Right kidney (tissue), 9 donors: ENCODE results near the gene C19orf12.
A peak's percentile ranks its signal among the peaks of the same experiment; 100 is the strongest.

Experiments
- DNase-seq: peaks from one replicate; pipeline ENCODE4 v3.0.0-alpha.2; 2016
- long read RNA-seq, 8 donors: transcript quantifications; one replicate each; lab custom pipeline, GENCODE V29; 2026

The C19orf12 gene
- long read RNA-seq, donor 1, transcript C19orf12-201 (3 exons, 2,464 nt) = major isoform, 8 of 12 reads
- long read RNA-seq, donor 1, partial matches to known transcripts = 0 of 12 reads
- long read RNA-seq, donor 1, other reads (novel, unspliced or antisense) = 0 of 12 reads
- long read RNA-seq, donor 2, transcript C19orf12-201 (3 exons, 2,464 nt) = major isoform, 7 of 13 reads
- long read RNA-seq, donor 2, partial matches to known transcripts = 0 of 13 reads
- long read RNA-seq, donor 2, other reads (novel, unspliced or antisense) = 0 of 13 reads
- long read RNA-seq, donor 3, transcript C19orf12-201 (3 exons, 2,464 nt) = major isoform, 6 of 7 reads
- long read RNA-seq, donor 3, partial matches to known transcripts = 0 of 7 reads
- long read RNA-seq, donor 3, other reads (novel, unspliced or antisense) = 0 of 7 reads
- long read RNA-seq, donor 4, full-length matches to known transcripts = 10 of 10 reads
- long read RNA-seq, donor 4, partial matches to known transcripts = 0 of 10 reads
- long read RNA-seq, donor 4, other reads (novel, unspliced or antisense) = 0 of 10 reads
- long read RNA-seq, donor 5, transcript C19orf12-204 (2 exons, 1,912 nt) = minor isoform, 6 of 18 reads
- long read RNA-seq, donor 5, transcript C19orf12-201 (3 exons, 2,464 nt) = major isoform, 10 of 18 reads
- long read RNA-seq, donor 5, partial matches to known transcripts = 0 of 18 reads
- long read RNA-seq, donor 5, other reads (novel, unspliced or antisense) = 0 of 18 reads
- long read RNA-seq, donor 6, transcript C19orf12-201 (3 exons, 2,464 nt) = major isoform, 5 of 8 reads
- long read RNA-seq, donor 6, partial matches to known transcripts = 0 of 8 reads
- long read RNA-seq, donor 6, other reads (novel, unspliced or antisense) = 0 of 8 reads
- long read RNA-seq, donor 7 = 0 reads
- long read RNA-seq, donor 8, partial matches to known transcripts = 0 of 9 reads
- long read RNA-seq, donor 8, other reads (novel, unspliced or antisense) = 0 of 9 reads

DNA sequence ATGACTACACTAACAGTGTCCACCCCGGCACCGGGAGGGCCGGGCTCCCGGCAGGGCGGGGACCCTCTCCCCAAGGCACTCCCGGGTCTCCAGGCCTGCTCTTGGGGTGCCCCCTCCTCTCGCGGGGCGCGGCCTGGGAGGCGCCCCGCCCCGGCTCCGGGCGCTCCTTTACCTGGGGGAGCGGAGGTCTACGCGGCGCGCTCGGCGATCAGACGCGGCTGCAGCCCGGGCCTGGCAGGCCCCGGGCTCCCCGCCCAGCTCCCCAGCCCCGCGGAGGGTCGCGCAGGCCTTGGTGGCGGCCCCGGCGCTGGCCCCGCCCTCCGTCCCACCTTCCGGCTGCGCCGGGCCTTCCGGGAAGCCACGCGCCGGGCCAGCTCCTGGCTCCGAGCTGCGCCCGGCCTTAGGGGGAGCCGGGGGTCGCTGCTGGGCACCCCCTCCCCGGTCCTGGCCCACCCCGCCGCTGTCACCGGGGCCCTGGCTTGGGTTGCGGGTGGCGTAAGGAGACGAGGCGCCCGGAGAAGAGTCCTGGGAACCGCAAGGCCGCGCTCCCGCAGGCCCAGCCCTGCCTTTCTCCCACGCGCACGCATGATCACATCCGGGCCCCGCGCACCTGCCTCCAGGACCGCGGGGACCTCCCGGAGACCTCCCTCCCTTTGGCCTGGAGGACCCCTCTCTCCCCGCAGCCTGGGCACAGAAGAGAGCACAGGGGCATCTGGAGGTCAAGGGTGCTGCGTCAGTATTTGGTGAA is at the start of gene C19orf12:
C19orf12 (minus strand) TSS at position 309 of the 748 bp plus-strand sequence. CDS start 6,848 bp downstream, outside the sequence.
- peak; percentile 84 for DNase-seq

DNA sequence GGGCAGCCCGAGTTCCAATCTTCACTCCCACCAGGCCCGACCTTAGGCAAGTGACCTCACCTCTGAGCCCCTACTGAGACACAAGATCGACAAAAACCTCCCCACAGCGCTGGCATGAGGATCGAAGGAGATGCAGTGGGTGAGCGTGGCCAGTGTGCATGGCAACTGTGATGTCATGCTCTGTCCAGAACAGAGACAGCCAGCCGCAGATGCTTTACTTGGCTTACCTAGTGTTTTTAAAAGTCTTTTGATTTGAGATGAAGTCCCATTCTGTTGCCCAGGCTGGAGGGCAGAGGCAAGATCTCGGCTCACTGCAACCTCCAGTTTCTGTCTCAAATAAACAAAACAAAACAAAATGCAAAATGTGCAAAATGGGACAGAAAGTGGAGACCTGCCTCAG is 49.3 kb upstream of the C19orf12 start:
- no peak for DNase-seq

- DNase-seq = no peak
These were observed 48.1 kb upstream of the C19orf12 start for GRCh38 chr19:29763196-29763595.

GRCh38 chr19:29761575-29762232 is 46.6 kb upstream of the C19orf12 start:
- DNase-seq = peak; percentile 42

DNA sequence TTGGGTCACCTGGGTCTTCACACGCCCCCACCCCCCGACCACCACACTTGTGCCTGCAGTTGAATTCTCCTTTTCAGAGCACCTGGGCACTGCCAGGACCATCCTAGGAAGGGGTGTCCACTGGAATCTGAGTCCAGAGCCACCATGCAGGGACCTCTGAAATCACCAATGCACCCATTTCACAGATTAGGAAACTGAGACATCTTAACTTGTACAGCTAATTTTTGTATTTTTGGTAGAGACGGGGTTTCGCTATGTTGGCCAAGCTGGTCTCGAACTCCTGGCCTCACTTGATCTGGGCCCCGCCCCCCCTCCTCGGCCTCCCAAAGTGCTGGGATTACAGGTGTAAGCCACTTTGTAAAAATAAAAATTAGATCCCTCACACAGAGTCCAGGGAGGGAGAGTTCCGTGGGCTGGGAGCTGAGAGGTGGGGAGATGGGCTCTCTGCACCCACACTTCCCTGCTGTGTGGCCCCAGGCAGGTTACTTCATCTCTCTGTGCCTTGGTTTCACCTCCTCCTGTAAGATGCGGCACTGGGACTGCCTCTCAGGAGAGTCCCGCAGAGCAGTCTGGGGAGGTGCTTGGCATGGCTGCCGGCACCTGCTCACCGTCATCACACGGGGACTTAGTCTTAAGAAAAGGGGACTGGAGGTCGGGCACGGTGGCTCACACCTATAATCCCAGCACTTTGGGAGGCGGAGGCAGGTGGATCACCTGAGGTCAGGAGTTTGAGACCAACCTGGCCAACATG is 45.9 kb upstream of the C19orf12 start:
- DNase-seq = no peak

DNA sequence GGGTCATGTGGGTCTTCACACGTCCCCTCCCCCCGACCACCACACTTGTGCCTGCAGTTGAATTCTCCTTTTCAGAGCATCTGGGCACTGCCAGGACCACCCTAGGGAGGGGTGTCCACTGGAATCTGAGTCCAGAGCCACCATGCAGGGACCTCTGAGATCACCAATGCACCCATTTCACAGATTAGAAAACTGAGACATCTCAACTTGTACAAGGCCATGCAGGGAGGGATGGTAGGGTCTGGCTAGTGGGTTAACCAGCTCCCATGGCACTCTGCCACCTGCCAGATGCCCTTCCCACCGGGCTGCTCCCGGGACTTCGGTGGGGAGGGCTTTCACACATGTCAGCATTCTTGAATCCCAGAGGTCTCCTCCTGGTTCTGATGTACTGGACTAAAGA is 44.3 kb upstream of the C19orf12 start:
- DNase-seq = no peak

DNA sequence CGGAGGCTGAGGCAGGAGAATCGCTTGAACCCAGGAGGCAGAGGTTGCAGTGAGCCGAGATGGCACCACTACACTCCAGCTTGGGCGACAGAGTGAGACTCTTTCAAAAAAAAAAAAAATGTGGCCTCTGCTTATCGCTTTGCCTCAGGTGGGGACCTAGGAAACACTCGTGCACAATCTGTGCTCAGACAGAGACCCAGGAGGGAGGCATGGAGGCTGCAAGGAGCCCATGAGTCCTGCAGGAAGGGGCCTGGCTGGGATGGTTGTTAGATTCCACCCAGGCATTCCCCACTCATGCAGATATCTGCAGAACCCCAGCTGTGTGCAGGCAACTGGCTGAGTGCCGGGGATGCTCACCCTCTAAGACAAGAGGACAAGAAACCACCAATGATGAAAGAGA is 43.8 kb upstream of the C19orf12 start:
- DNase-seq = no peak

DNA sequence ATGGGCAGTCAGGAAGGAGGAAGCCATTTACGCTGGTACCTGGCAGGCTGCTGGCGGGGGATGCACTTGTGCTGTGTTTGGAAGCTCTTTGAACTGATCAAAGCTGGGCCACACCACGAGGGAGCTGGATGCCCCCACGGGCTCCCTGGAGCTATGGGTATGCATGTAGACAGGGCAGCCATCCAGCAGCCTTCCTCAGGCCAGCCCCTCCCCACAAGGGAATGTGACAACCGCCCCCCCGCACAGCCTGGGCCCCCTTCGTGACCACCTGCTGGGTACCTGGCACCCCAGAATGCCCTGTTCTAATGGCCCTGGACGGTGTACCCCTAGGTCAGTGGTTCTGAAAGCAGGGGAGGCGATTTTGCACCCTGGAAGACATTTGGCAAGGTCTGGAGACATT is 42.5 kb upstream of the C19orf12 start:
- DNase-seq = no peak

DNA sequence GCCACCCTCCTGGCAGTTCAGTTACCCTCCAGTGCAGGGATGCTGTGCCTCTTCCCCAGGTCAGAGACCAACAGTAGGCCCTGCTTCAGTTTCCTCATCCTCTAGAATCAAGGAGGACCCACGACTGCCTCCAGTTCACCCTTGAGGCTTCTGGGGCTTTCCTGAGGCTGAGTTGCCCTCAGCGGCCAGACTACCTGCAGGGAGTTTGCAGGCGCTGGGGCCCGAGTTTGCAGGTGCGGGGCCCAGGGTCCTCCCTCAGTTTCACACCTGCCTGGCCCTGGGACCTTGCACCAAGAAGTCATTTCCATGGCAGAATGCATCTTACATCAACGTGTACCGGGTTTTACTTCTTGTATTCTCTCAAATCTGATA is 38.9 kb upstream of the C19orf12 start:
- no peak for DNase-seq

DNA sequence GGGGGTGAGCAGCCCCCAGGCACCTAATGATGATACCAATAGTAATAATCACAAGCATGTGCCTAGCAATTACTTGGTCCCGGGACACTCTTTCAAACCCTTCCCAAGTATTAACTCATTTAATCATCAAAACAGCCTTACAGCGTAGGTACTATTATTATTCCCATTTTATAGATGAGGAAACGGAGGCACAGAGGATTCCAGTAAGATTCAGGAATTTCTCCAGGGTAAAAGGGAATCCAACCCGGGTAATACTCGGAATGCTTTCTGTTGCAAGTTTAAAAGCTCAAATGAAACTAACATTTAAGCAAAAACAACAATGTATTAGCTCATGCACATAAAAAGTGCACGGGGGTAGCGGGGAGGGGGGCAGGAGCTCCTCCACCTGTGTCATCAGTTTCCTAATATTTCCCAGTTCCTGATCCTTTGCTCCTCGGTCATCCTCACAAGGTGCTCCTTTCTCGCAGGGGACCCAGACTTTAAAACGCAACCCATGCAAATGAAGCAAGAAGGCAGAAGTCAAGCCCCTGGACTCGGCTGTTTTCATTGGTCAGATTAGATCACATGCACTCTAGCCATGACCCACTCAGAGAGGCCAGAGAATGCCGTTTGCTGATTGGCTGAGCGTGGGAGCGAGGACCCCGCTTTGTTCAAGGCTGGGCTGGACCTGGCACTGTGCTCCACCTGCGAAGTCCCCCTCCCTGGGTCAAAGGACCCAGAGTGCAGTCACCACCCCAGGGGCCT is 38.3 kb upstream of the C19orf12 start:
- no peak for DNase-seq

- no peak for DNase-seq
These were observed 37.5 kb upstream of the C19orf12 start for GRCh38 chr19:29752450-29753025.

GRCh38 chr19:29751932-29752331 is 36.9 kb upstream of the C19orf12 start:
- DNase-seq = no peak

DNA sequence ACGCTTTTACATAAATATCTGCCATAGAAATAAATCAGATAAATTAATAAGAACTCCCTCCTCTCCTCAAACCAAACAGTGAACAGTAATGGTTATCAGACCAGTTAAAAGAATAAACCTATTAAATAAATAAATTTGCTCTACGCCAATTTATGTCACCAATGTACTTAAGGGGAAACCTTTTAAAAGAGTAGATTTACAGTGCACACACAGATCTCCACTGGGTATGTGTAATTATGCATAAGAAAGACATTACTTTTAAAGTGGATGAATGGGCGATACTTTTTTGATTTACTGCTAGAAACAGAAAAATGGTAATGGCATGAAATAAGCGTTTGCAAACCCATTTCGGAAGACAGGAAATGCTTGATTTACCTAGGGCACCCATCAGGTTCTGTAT is 34.9 kb upstream of the C19orf12 start:
- no peak for DNase-seq

DNA sequence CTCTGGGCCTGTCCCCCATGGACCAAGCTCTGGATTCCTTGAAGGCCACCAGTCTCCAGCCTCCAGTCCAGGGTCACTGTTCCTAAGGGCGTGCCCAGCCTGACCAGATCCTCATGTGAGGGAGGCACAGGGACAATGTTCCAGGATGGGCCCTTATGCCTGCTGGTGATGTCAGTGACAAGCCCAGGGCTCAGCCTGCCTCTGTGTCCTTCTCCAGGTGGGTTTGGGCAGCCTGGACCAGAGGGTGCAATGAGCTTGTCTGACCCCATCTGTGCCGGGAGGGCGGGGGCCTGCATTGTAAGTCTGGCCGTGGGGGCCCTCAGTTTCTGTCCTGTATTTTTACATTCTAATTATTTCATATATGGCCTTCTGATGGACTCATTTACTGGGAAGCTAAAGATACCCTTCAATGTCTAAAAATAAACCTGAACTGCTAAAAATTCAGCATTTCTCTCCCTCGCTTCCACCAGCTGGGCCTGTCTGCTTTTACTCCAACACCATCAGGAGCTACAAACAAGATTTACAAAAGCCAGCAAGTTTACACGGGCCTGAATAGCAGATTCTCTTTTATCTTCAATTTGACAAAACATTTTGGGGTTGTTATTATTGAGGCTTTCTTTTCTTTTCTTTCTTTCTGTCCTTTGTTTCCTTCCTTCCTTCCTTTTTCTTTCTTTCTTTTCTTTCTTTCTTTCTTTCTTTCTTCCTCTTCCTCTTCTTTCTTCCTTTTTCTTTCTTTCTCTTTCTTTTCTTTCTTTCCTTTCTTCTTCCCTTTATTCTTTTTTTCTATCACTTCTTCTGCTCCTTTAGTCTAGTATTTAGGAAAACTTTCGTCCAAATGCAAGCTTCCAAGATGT is 34.2 kb upstream of the C19orf12 start:
- no peak for DNase-seq

- DNase-seq = no peak
These were observed 30.2 kb upstream of the C19orf12 start for GRCh38 chr19:29745253-29745652.

DNA sequence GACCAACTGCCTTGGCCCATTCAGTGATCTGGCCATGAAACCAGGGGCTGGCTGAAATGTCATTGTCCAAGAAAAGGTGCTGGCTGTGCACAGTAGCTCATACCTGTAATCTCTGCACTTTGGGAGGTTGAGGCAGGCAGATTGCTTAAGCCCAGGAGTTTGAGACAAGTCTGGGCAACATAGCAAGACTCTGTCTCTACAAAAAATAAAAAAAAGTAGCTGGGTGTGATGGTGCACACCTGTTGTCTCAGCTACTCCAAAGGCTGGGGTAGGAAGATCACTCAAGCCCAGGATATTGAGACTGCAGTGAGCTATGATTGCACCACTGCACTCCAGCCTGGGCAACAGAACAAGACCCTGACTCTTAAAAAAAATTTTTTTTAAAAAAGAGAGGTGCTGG is 28.6 kb upstream of the C19orf12 start:
- no peak for DNase-seq

GRCh38 chr19:29741776-29742175 is 26.7 kb upstream of the C19orf12 start:
- no peak for DNase-seq

- DNase-seq = no peak
These were observed 26.2 kb upstream of the C19orf12 start for GRCh38 chr19:29741226-29741625.

- DNase-seq = no peak
These were observed 22.5 kb upstream of the C19orf12 start for GRCh38 chr19:29737461-29738000.
